CD4-positive, alpha-beta T cell treated with Interleukin-12 subunit alpha and Interleukin-12 subunit beta, for 1 hour (primary cell): ENCODE measurements around the gene NFE2.
"Not testable (repeated sequence)": the region's sequence is repeated elsewhere in the genome, so short reads cannot be mapped to it uniquely, and the experiment has no call there.

Experiments used
- DNase-seq: peaks from one replicate; pipeline ENCODE4 v3.0.0-alpha.2; 2020

The NFE2 gene

GRCh38 chr12:54300732-54301427 lies at the start of gene NFE2:
TSS of gene NFE2 (minus strand) at chr12:54301015. CDS start at chr12:54295248, 5,767 bp downstream.
- no peak for DNase-seq

DNA sequence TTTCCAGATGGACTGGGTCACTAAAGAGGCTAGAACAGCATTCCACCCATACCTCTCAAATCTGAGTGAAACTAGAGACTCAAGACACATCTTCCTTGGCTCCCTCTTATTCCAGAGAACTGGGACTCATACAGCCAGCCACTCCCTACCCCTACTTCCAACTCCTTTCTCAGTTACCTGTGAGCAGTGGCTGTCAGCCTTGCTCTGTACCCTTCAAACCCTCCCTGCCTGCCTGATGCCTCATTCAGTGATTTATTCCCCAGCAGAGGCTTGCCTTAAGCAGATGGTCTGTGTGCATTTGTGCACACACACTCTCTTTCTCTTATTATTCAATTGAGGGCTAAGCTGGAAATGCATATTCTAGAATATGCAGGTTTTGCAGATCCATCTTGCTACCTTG lies 48.9 kb upstream of the NFE2 start:
- no peak for DNase-seq

DNA sequence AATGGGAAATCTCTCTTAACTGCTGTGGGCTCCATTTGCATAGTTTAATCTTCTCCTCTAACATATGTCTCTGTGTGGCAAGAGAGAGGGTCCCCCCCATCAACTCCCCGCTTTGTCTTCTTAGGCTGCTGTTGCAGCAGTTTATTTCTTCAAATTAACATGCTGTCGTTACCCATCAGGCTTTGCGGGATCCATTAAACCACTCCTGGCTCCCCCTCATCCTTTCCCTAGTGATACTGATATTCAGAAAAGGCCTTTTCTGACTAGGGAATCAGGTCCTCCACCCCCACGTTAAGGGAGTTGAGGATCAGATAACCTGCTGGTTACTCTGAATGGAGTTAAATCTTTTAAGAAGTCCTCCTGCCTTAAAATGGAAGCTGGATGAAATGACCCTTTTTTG lies 48.2 kb upstream of the NFE2 start:
- DNase-seq = no peak

DNA sequence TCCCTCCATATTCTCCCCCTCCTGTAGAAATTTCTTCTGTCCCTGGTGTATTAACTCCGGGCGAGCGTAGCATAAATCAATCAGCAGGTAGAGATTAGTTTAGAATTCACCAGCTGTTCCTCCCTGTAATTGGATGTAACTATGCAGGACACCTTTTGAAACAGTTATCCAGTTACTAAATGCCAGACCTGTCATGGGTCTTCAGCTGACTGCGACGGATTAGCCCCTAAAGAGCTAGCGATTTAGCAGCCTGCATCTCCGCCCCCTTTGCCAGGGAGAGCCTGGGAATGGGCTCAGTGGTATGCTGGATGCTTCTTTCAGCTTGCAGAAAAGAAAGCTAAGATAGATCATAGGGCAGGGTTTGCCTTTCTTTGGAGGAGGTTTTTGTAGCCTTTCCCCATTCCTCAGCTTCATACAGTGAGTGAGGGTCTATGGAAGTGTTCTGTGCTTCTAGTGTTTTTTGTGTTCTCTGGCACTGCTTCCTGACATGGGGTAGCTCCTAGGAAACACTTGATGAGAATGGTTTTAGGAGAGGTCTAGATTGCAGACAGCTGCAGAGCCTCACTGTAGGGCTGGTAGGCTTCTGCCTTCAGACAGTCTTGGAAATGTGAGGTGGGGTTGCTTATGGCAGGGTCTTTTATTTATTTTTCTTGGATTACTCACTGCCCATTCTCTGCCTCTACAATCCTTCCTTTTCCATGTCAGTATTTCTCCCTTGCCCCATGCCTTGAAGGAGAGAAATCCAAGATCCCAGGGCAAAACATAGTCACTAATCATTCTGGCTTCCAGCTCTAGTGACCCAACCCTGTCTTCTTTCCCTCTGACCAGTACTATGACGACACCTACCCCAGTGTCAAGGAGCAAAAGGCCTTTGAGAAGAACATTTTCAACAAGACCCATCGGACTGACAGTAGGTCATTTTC lies 40.8 kb upstream of the NFE2 start:
- no peak for DNase-seq

DNA sequence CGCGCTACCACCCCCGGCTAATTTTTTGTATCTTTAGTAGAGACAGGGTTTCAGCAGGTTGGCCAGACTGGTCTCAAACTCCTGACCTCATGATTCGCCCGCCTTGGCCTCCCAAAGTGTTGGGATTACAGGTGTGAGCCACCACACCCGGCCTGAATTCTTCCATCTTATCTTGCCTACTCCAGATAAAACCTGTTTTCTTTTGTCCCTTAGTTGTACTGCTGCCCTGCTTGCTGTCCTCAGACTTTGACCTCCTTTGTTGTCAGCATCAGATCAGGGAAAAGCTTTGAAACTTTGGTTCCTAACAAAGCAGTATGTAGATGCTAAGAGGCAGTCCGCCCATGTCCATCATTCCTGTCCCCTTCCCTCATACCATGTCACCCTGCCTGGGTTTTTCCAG lies 40.0 kb upstream of the NFE2 start:
- DNase-seq = no peak

- DNase-seq = no peak
Measured at GRCh38 chr12:54338698-54339296, 38.0 kb upstream of the NFE2 start.

DNA sequence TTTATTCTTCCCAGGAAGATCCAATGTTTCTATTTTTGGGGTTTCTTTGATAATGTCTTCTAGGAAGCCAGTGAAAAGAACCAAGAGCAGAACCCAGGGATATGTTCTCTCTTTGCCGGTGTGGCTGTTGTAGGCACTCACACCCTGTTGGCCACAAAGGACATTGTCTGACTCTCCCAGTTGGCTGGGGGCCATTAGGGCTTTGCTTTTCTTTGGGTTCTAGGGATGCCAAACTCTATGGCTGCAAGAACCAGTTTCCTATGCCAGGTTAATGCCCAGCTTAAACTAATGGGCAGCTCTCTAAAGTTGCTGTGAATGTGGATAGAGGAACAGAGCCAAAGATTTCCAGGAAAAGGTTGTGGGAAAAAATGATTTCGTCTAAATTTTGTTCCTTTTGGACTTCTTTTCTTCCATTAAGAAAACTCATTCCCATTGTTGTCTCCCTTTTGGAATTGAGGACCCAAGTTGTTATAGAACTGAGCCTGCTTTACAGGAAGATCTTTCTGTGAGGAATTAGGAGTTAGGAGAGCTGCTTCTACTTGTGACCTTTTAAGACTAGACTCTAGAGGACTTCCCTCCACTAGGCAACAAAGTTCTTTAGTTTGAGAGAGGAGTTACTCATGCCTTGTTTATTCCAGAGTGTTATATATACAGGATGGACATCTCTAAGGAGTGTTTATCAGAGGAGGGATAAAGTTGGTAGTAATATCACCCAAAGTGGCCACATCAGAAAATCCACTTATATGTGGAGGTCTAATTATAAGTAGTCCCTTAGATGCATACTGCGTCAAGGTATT lies 37.2 kb upstream of the NFE2 start:
- no peak for DNase-seq

DNA sequence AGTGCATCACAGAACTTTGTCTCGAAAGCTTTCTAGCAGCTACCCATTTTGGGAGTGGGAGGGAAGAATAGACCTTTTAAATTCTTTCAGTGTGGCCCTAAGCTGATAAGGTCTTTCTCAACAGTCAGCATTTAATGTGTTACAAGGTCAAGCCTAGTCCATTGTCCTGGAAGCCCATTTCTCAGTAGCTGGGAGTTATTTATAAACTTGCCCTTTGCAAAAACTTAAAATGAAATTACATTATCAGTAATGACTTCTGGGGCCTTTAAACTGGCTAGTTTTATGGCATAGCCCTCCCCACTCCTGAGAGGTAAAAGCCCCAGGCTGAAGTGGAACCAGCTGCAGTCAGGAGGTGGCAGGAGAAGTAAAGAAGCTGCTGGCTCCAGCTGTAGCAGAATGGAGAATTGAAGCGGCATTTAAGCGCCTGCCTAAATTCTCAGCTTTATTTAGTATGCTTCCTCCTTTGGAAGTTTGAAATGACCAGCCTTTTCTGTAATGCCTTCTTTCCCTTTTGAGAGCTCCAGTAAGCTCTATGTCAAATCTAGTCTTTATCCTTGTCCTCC lies 36.5 kb upstream of the NFE2 start:
- no peak for DNase-seq

DNA sequence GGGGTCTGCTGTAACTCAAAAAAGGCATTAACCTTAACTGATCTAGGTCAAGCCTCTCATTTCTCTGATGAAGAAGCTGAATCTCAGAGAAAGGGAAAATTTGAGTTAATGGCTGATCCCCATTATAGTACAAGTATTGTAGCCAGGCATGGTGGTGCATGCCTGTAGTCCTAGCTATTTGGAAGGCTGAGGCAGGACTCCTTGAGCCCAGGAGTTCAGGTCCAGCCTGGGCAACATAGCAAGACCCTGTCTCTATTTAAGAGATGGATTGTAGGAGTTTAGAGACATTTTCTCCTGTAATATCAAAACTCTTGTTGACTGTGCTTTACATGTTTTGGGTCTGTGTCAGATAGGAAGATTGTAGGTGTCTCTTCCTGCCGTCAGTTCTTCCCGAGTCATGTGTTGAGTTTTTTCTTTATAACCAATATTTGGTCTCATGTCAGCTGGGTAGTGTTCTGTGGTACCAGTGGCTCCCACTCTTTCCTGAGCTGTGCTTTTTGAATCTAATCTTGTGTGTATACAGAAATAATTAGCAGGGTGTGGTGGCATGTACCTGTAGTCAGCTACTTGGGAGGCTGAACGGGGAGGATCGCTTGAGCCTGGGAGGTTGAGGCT lies 32.7 kb upstream of the NFE2 start:
- no peak for DNase-seq

DNA sequence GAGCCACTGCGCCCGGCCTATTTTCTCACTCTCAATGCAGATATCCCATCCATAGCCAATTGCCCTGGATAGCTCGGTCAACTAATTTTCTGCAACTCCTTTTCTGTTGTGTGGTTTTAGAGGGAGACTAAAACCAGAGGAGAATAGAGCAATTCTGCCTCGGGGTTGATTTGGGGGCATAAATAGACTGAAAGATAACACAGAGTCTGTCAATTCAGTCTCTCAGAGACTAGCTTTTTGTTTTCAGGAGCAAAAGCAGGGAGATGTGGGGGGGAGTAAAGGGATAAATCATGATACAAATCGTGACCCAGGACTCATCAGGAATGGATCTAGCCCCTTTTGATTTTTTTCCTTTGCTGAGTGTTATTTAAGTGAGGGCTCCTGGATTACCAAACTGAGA lies 30.6 kb upstream of the NFE2 start:
- no peak for DNase-seq

GRCh38 chr12:54330442-54330841 lies 29.6 kb upstream of the NFE2 start:
- DNase-seq = no peak

DNA sequence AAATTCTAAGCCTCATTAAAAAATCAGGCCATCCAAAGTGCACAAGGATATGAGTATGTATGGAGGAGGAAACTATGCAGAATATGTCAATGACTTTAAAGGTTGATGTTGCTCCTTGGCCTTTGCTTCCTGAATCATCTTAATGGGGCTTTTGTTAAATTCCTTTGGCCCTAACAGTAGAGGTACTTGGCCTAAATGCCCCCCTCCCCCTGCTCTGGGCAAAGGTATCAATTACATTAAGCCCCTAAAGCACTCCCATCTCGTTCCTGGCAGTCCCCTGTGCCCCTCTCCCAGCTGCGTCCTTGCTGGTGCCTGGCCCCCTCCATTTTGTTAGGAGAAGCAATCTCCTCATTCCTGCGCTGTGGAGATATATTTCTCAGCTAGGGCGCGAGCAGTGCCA lies 28.9 kb upstream of the NFE2 start:
- no peak for DNase-seq

DNA sequence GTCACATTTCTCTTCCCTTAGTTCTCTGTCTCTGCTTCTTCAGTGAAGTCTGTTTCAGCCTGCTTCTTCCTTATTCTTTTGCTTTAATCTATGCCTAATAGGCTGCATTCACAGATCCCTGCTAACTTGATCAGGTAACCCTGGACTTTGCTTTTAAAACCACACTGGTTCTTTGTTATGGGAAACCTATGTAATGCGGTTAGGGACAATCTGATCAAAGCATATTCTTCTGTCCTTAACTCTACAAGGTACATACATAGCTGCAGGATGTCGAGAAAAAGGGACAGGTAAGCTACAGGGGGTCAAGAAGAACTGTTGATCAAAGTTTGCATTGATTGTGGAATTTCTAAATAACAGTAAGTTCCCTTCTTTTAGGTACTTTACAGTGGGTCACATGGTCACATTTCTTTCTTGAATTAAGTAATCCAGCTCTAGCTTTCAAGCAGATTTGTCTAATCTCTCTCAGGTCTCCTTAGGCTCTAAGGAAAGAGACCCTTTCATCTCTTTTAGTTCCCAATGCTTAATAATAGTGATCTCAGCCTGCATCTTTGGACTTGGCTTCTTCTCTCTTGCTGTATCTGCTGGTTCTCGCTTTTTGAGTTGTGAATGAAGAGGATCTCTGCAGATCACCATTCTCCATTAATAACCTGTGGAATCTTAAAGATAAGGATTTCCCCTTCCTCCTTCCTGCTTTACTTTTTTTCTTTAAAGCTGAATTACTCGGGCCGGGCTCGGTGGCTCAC lies 28.0 kb upstream of the NFE2 start:
- no peak for DNase-seq

GRCh38 chr12:54325442-54326109 lies 24.8 kb upstream of the NFE2 start:
- DNase-seq = not testable (repeated sequence)

- peak; percentile 98 for DNase-seq
Measured at GRCh38 chr12:54324617-54325441, 24.0 kb upstream of the NFE2 start, which contains the start of gene COPZ1. TSS of gene COPZ1 (plus strand) at chr12:54325131. CDS start at chr12:54325164, 33 bp downstream.

DNA sequence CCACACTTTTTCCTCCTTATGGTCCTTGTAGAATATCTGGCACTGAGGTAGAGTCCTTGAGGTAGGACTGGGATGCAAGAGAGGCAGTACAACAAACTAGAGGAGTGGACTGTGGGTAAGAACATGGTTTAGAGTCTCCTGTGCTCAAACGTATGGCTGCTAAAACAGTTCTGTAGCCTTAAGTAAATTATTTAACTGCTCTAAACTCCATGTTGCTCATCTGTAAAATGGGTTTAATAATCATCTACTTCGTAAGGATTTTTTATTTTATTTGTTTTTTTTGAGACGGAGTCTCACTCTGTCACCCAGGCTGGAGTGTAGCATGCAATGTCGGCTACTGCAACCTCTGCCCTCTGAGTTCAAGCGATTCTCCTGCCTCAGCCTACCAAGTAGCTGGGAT lies 20.5 kb upstream of the NFE2 start:
- DNase-seq = no peak

GRCh38 chr12:54312309-54312708 lies 11.5 kb upstream of the NFE2 start:
- DNase-seq = not testable (repeated sequence)

DNA sequence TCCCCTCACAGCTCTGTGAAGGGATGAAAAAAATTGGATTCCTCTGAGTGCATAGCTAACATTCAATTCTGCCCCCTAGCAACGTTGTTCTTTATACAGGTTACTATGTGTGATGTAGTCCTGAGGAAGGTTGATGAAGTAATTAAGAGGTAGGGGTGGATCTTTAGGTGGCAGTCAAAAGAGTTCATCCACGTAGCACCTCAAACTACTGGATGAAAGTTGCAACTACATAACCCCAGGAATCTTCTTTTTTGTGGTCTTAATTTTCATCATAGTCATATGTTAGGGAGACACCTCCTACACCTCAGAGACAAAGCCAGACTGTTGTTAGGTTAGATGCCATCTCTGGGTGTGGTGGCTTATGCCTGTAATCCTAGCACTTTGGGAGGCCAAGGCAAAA lies 10.2 kb upstream of the NFE2 start:
- DNase-seq = no peak

DNA sequence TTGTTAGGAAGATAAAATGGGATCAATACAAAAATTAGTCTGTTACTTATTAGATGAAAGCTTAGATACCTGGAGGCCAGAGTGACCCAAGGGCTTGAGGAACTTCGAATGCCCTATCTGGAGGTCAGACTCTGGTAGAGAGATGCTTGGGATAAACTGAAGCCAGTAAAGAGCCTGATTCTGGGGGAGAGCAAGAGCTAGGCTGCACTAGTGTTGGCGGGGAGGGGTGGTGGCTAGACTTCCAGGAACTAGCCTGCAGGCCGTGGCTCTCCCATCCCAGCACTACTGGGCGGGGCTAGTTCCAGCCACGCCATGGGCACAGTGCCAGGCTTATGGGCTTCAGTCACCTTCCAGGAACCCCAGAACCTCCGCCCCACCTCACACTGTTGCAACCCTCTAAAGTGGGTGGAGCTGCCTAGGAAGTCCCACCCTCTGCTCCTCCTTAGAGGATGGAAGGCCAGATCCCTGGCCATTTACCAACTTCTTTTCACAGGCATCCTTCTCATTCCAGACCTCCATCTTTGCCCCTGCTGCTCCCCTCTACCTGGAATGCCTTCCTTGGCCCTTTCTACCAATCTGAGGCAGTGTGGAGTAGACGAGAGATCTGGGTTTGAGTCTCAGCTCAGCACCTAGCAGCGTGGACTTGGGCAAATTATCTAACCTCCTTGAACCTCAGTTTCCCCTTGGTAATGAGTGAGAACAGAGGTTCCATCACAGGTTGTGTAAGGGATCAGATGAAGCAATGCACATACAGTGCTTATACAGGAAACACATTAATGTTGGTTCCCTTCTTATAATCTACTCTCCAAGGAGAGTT lies 6.3 kb upstream of the NFE2 start:
- no peak for DNase-seq
